Stimulated activated CD4-positive, alpha-beta T cell treated with anti-CD3 and anti-CD28 coated beads, Interleukin-2, amount 100 ng/mL, for 48 hours (primary cell): ENCODE results near the gene RABL3.
"Not testable (repeated sequence)": the region's sequence is repeated elsewhere in the genome, so short reads cannot be mapped to it uniquely, and the experiment has no call there.

Experiments
- DNase-seq, 2 donors: peaks; one replicate each; pipeline ENCODE4 v3.0.0-alpha.2; 2020

RABL3 gene

GRCh38 chr3:120743556-120744195, 1.4 kb upstream of the RABL3 start:
- no peak for DNase-seq

GRCh38 chr3:120742849-120743365, 591 bp upstream of the RABL3 start:
- DNase-seq = peak in 1 of 2 donors; percentile 17

GRCh38 chr3:120741837-120742197, 499 bp downstream of the RABL3 start:
- no peak for DNase-seq

- no peak for DNase-seq
Observed at GRCh38 chr3:120741320-120741719, 996 bp downstream of the RABL3 start.

- DNase-seq = not testable (repeated sequence)
Observed at GRCh38 chr3:120738006-120738405, 4.3 kb downstream of the RABL3 start.

- no peak for DNase-seq
Observed at GRCh38 chr3:120730576-120731542, 11.5 kb downstream of the RABL3 start.

GRCh38 chr3:120726791-120727190, 15.5 kb downstream of the RABL3 start:
- no peak for DNase-seq

- DNase-seq = peak; percentile 9 to 25
Observed at GRCh38 chr3:120719167-120719834, 23.0 kb downstream of the RABL3 start.

- no peak for DNase-seq
Observed at GRCh38 chr3:120713262-120713661, 29.1 kb downstream of the RABL3 start.

GRCh38 chr3:120710369-120710768, 31.9 kb downstream of the RABL3 start:
- no peak for DNase-seq

- no peak for DNase-seq
Observed at GRCh38 chr3:120708408-120708807, 33.9 kb downstream of the RABL3 start.

GRCh38 chr3:120706950-120707349, 35.4 kb downstream of the RABL3 start:
- no peak for DNase-seq

GRCh38 chr3:120705884-120706582, 36.3 kb downstream of the RABL3 start:
- DNase-seq = no peak

GRCh38 chr3:120699333-120699732, 43.0 kb downstream of the RABL3 start:
- no peak for DNase-seq

GRCh38 chr3:120693439-120694171, 48.7 kb downstream of the RABL3 start:
- no peak for DNase-seq

GRCh38 chr3:120689395-120689794, 52.9 kb downstream of the RABL3 start:
- no peak for DNase-seq

- DNase-seq = no peak
Observed at GRCh38 chr3:120688121-120688520, 54.2 kb downstream of the RABL3 start.

- no peak for DNase-seq
Observed at GRCh38 chr3:120685411-120685810, 56.9 kb downstream of the RABL3 start.

GRCh38 chr3:120684896-120685295, 57.4 kb downstream of the RABL3 start:
- DNase-seq = no peak

- no peak for DNase-seq
Observed at GRCh38 chr3:120683671-120684301, 58.5 kb downstream of the RABL3 start.

GRCh38 chr3:120683213-120683612, 59.1 kb downstream of the RABL3 start:
- no peak for DNase-seq
